ENCODE measurements around the gene HNRNPH2.

The HNRNPH2 gene

DNA sequence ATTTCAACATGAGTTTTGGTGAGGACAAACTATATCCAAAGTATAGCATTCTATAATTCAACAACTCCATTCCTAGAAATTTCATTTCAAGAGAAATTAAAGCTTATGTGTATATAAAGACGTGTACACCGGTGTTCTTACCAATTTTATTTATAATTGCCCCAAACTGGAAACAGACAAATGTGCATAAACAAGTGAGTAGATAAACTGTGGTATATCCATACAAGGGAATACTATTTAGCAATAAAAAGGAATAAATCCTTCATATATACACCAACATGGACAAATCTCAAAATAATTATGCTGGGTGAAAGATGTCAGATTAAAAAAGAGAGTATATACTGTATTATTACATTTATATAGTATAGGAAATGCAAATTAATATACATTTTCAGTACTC, 19.9 kb downstream of the HNRNPH2 start:
- TF ChIP-seq CTCF (IDR thresholded peaks at IDR 0.05; ENCODE audit: low read depth, low read length, missing control alignments) = no peak
- in situ Hi-C loops (cut with HindIII; ENCODE audit: low pct_ligation_motif_present, low sequenced_read_pairs) = no loop called here

GRCh38 chrX:101429934-101430333, 21.9 kb downstream of the HNRNPH2 start:
- Histone ChIP-seq H3K27ac (peak overlapping the region; percentile 81), H3K36me3 (replicated peaks) (no peaks in the 10 kb centered on the region), H3K27me3 (replicated peaks) (no peaks in the 10 kb centered on the region), H3K4me3 (ENCODE audit: low read depth, low read length) (no peak overlapping the region)
- TF ChIP-seq CTCF (IDR thresholded peaks at IDR 0.05; ENCODE audit: low read depth, low read length, missing control alignments) = no peak
- in situ Hi-C loops (cut with HindIII; ENCODE audit: low pct_ligation_motif_present, low sequenced_read_pairs) = no loop called here
- DNase-seq = no peak

More for the DNA sequence above, 19.9 kb downstream of the HNRNPH2 start:
- Histone ChIP-seq H3K4me3 (ENCODE audit: low read depth, low read length) (no peak overlapping the region), H3K27ac (no peak overlapping the region), H3K36me3 (replicated peaks) (no peaks in the 10 kb centered on the region), H3K27me3 (replicated peaks) (no peaks in the 10 kb centered on the region)
- no peak for DNase-seq

- DNase-seq = peak; percentile 48
- TF ChIP-seq CTCF (IDR thresholded peaks at IDR 0.05; ENCODE audit: low read depth, low read length, missing control alignments) = no peak
- Histone ChIP-seq H3K4me3 (ENCODE audit: low read depth, low read length) (no peak overlapping the region), H3K27me3 (replicated peaks) (no peaks in the 10 kb centered on the region), H3K36me3 (replicated peaks) (no peaks in the 10 kb centered on the region), H3K27ac (peak overlapping the region; percentile 81)
- in situ Hi-C loops (cut with HindIII; ENCODE audit: low pct_ligation_motif_present, low sequenced_read_pairs) = no loop called here
Observed at GRCh38 chrX:101430457-101431078, 22.5 kb downstream of the HNRNPH2 start.

DNA sequence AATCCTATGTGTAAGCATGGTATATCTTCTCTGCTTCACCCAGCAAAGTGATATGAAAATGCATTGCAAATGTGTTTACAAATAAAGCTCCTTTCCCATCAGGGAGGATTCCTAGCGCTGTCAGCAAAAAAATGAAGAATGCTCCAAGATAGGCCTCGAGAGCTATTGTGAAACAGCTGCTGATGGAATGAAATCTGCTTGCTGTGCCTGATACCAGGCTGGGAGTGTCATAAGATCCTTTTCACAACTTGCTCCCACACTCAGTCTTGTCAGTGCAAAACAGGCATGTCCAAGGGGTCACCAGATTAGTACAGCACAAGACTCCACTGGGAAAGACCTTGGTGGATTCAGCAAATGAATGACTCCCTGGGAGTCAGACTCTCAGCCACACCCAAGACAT, 34.1 kb downstream of the HNRNPH2 start:
- TF ChIP-seq CTCF (IDR thresholded peaks at IDR 0.05; ENCODE audit: low read depth, low read length, missing control alignments) = no peak
- Histone ChIP-seq H3K36me3 (replicated peaks) (no peaks in the 10 kb centered on the region), H3K4me3 (ENCODE audit: low read depth, low read length) (no peak overlapping the region), H3K27me3 (replicated peaks) (no peaks in the 10 kb centered on the region), H3K27ac (no peak overlapping the region)
- no peak for DNase-seq
- in situ Hi-C loops (cut with HindIII; ENCODE audit: low pct_ligation_motif_present, low sequenced_read_pairs) = no loop called here

DNA sequence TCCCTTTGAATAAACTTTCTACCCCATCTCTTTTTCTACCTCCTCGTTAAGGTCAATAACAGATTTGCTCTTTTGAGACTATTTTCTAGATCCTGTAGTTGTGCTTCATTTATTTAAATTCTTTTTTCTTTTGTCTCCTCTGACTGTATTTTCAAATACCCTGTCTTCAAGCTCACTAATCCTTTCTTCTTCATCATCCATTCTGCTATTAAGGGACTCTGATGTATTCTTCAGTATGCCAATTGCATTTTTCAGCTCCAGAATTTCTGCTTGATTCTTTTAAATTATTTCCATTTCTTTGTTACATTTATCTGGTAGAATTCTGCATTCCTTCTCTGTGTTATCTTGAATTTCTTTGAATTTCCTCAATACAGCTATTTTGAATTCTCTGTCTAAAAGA, 41.3 kb downstream of the HNRNPH2 start:
- no peaks in the 10 kb centered on the region for H3K27me3 ChIP-seq (replicated peaks)
- no peak overlapping the region for H3K27ac ChIP-seq
- DNase-seq = no peak
- in situ Hi-C loops (cut with HindIII; ENCODE audit: low pct_ligation_motif_present, low sequenced_read_pairs) = no loop called here
- no peak overlapping the region for H3K4me3 ChIP-seq (ENCODE audit: low read depth, low read length)
- no peaks in the 10 kb centered on the region for H3K36me3 ChIP-seq (replicated peaks)
- TF ChIP-seq CTCF (IDR thresholded peaks at IDR 0.05; ENCODE audit: low read depth, low read length, missing control alignments) = no peak

DNA sequence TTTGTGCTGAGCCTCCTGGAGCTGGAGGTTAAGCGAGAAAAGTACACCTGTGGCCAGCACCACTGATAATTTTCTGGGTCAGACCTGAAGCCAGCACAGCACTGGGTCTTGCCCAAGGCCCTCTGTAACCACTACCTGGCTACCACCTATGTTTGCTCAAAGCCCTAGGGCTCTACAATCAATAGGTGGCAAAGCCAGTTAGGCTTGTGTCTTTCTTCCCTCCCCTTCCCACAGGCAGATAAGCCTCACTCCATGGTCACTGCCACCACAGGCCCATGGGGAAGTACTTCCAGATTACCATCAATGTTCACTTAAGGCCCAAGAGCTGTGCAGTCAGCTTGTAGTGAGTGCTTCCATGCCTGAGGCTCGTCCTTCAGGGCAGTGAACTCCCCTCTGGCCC, 42.1 kb downstream of the HNRNPH2 start:
- H3K27me3 ChIP-seq (replicated peaks) = no peaks in the 10 kb centered on the region
- no peak overlapping the region for H3K27ac ChIP-seq
- no peaks in the 10 kb centered on the region for H3K36me3 ChIP-seq (replicated peaks)

More for the DNA sequence above, 42.1 kb downstream of the HNRNPH2 start:
- in situ Hi-C loops (cut with HindIII; ENCODE audit: low pct_ligation_motif_present, low sequenced_read_pairs) = no loop called here
- no peak for DNase-seq
- H3K4me3 ChIP-seq (ENCODE audit: low read depth, low read length) = no peak overlapping the region
- TF ChIP-seq CTCF (IDR thresholded peaks at IDR 0.05; ENCODE audit: low read depth, low read length, missing control alignments) = no peak

Data from brain microvascular endothelial cell (primary cell).